Pancreas (tissue), 10 donors: Measurements from ENCODE around the gene GUK1. TPM values are rescaled to one million over a fixed set of nuclear protein-coding genes. Genes with fewer than 3 reads are reported as not detected.

Source experiments
- ATAC-seq, 4 donors: fragments of 200-7000 bp; cut with Tn5 transposase; one replicate each; pipeline versions ENCODE4 v1.8.0 to v1.9.1; 2020; ENCODE audit warnings: mild to moderate bottlenecking in 4 of 4, moderate library complexity in 4 of 4
- DNase-seq, 6 donors: peaks; one replicate each; pipeline ENCODE4 v3.0.0-alpha.2; 2020
- FAIRE-seq: peaks from 2 replicates; lab custom pipeline; 2012; peaks lifted over from hg19 to GRCh38; lab: Jason Lieb, UNC
- H3K27ac ChIP-seq, 4 donors: fragments of 200-600 bp; sonication (generic); 1 replicate in 3 of 4; 2 replicates in 1 of 4; pipeline versions ENCODE4 v1.5.0 to v1.8.0; 2020
- H3K27me3 ChIP-seq, 4 donors: fragments of 200-600 bp; one replicate each; pipeline ENCODE4 v1.8.0; 2021
- H3K36me3 ChIP-seq, 3 donors: fragments of 200-600 bp; sonication (generic) in 1 of 3; one replicate each; pipeline versions ENCODE4 v1.5.0 to v1.8.0; 2020 to 2021
- H3K4me1 ChIP-seq, 3 donors: fragments of 200-600 bp; one replicate each; pipeline ENCODE4 v1.8.0; 2021
- H3K4me3 ChIP-seq, 4 donors: fragments of 200-600 bp; sonication (generic) in 2 of 4; one replicate each; pipeline versions ENCODE4 v1.5.0 to v1.8.0; 2020 to 2021
- H3K9me3 ChIP-seq, 4 donors: fragments of 200-600 bp; one replicate each; pipeline ENCODE4 v1.8.0; 2021
- WGBS, 2 donors: extraction: QIAGEN DNeasy Blood & Tissue Kit; methylation state at CpG; one replicate each; pipeline ENCODE4 v1.1.7; 2013; 5-methylcytosine and 5-hydroxymethylcytosine counted together
- intact Hi-C, 3 donors: fragments of 100-400 bp; cut with DNase I; formaldehyde crosslinking; loops; one replicate each; pipeline versions ENCODE4 v1.11.1 to v1.14.2; 2022
- polyA plus RNA-seq, 2 donors: library from polyadenylated mRNA; stranded (reverse); fragments of 200-250 nt; gene quantifications; one replicate each; pipeline ENCODE4 v1.2.3, GENCODE V29; 2013
- total RNA-seq, 6 donors: library from RNA; stranded (reverse); fragmentation: NEBNext Ultra II Directional in 4 of 6; extraction: Animal tissue kit (Norgen Biotek cat#: 25700) in 4 of 6; gene quantifications; one replicate each; pipeline versions ENCODE4 v1.2.1 to v1.2.4, GENCODE V29; 2021 to 2023
- TF ChIP-seq, protein P1 (sequence below), 4 donors: fragments of 200-600 bp; sonication (generic) in 3 of 4; IDR thresholded peaks; one replicate each; pipeline versions ENCODE4 v1.5.0 to v1.8.0; 2021; ENCODE audit warnings: antibody characterized with exemption in 4 of 4
- donor health status: healthy with polysubstance abuse.
- donor health status: DM: no; HTN: no; CAD: no; lungs with moderate emphysema.
- donor health status: DM: no; HTN: no; CAD: no.
- donor health status: control.
- donor health status: control.
- donor health status: Bipolar disorder and iron deficiency.
- donor health status: DM: yes; HTN: yes; CAD: no.
- donor health status: DM: no; HTN: no; CAD: no.
- donor health status: DM: no; HTN: no; CAD: no.
- donor health status: DM: yes; HTN: yes; CAD: no.

GUK1 gene
- total and polyA plus RNA-seq, 8 donors: 71.5 to 317 (median 101) TPM

DNA sequence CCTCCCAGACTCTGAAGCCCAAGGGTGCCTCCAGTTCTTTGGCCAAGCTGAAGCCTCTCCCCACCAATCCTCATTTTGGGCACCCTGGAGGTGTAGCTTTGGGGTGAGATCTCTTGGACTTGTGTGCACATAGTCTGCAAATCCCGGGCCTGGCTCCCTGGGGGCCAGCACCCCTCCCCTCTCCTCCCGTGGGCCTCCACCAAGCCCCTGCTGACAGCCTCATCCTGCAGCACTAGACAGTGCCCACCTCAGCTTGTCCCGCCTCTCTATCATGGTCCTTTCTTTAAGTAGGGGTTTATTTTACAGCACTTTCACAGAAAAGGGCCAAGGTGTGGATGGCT, 12.8 kb downstream of the GUK1 start:
- Histone ChIP-seq H3K27me3 (no peaks in the 10 kb centered on the region), H3K36me3 (peaks cover 0 to 14% (median 0%) of the 10 kb centered on the region in 3 donors), H3K4me1 (no peaks in the 10 kb centered on the region), H3K27ac (no peak overlapping the region), H3K4me3 (no peak overlapping the region), H3K9me3 (no peaks in the 10 kb centered on the region)
- TF ChIP-seq, protein P1, sequence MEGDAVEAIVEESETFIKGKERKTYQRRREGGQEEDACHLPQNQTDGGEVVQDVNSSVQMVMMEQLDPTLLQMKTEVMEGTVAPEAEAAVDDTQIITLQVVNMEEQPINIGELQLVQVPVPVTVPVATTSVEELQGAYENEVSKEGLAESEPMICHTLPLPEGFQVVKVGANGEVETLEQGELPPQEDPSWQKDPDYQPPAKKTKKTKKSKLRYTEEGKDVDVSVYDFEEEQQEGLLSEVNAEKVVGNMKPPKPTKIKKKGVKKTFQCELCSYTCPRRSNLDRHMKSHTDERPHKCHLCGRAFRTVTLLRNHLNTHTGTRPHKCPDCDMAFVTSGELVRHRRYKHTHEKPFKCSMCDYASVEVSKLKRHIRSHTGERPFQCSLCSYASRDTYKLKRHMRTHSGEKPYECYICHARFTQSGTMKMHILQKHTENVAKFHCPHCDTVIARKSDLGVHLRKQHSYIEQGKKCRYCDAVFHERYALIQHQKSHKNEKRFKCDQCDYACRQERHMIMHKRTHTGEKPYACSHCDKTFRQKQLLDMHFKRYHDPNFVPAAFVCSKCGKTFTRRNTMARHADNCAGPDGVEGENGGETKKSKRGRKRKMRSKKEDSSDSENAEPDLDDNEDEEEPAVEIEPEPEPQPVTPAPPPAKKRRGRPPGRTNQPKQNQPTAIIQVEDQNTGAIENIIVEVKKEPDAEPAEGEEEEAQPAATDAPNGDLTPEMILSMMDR (IDR thresholded peaks at IDR 0.05): no peak
- peak in 2 of 6 donors; percentile 26 to 35 for DNase-seq
- ATAC-seq: no peak
- intact Hi-C loops: no loop called here
- 73 to 88% methylated on average over 3 of the region's 3 CpGs for WGBS, 2 donors
- no peak for FAIRE-seq

DNA sequence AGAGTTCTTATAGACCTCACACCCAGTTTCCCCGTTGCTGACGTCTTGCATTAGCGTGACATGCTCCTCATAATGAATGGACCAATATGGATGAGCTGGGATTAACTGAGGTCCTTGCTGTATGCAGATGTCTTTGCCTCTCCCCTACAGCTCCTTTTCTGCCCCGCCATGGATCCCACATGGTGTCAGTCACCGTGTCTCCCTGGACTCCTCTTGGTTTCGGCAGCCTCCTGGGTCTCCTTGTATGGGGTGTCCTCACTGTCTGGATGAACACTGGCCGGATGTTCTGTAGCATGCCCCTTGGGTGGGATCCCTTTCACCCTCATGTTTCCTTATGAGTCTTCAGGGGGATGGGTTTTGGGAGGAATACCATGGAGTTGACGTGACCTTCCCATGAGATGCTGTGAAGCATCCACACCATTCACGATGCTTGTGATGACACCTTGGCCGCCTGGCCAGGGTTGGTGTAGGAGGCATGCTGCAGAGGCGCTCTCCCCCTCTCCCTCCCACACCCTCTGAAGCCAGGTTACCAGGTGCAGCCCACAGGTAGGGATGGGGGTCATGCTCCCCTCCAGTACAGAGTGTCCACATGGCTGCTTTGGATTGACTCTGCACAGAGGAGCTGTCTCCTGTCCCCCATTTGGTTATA, 14.1 kb downstream of the GUK1 start:
- Histone ChIP-seq H3K27me3 (no peaks in the 10 kb centered on the region), H3K9me3 (no peaks in the 10 kb centered on the region), H3K36me3 (peaks cover 0 to 1% (median 0%) of the 10 kb centered on the region in 3 donors), H3K27ac (no peak overlapping the region), H3K4me1 (no peaks in the 10 kb centered on the region), H3K4me3 (no peak overlapping the region)
- intact Hi-C loops: no loop called here
- TF ChIP-seq, protein P1 (IDR thresholded peaks at IDR 0.05): no peak
- WGBS, 2 donors: 82 to 84% methylated on average over 11 of the region's 11 CpGs
- no peak for FAIRE-seq
- DNase-seq: peak in 2 of 6 donors; percentile 34 to 42
- ATAC-seq: no peak

DNA sequence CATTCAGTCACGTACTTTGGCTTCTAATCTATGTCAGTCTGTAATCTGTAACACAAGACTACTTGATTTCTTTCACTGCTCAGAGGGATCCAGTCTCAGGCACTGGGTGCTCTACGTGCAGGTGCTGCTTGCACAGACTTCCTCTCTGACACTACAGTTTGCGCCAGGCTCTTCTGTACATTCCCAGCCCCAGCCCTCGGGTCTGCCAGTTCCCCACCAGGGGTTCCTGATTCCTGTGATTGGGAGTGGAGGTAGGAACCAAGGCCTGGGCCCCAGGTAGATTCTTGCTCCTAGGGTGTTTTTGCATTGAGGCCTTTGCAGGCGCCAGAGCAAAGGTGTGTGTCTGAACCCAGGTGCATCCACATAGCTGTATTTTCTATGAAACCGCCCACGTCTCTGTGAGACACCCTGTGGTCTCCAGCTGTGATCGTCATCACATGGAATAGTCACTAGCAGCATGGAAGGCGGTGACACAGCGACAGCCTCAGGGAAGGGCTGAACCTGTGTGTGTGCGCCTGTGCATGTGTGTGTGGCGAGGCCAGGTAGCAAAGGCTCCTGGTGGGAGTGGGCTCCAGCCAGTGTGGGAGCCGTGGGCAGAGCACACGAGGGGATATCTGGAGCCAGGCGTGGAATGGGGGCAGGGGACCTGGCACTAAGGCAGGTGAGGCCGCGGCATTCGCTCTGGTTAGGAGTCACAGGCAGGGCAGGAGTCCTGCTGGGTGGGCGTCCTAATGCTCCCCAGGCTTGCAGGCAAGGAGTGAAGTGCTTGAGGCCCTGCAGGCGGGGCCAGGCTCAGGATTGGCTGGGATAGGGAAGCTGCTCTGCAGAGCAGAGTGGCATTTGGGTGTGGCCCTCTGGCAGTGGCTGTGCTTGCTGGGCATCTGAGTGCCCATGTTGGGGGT, 14.8 kb downstream of the GUK1 start:
- DNase-seq (peak in 2 of 6 donors; percentile 32 to 52), ATAC-seq (no peak), FAIRE-seq (no peak)
- TF ChIP-seq, protein P1 (IDR thresholded peaks at IDR 0.05): no peak
- no peak overlapping the region for H3K27ac ChIP-seq
- 78 to 82% methylated on average over 20 of the region's 20 CpGs for WGBS, 2 donors
- H3K4me1 ChIP-seq: no peaks in the 10 kb centered on the region
- no peaks in the 10 kb centered on the region for H3K27me3 ChIP-seq
- no peaks in the 10 kb centered on the region for H3K36me3 ChIP-seq
- no peaks in the 10 kb centered on the region for H3K9me3 ChIP-seq
- H3K4me3 ChIP-seq: no peak overlapping the region
- intact Hi-C loops: no loop called here

DNA sequence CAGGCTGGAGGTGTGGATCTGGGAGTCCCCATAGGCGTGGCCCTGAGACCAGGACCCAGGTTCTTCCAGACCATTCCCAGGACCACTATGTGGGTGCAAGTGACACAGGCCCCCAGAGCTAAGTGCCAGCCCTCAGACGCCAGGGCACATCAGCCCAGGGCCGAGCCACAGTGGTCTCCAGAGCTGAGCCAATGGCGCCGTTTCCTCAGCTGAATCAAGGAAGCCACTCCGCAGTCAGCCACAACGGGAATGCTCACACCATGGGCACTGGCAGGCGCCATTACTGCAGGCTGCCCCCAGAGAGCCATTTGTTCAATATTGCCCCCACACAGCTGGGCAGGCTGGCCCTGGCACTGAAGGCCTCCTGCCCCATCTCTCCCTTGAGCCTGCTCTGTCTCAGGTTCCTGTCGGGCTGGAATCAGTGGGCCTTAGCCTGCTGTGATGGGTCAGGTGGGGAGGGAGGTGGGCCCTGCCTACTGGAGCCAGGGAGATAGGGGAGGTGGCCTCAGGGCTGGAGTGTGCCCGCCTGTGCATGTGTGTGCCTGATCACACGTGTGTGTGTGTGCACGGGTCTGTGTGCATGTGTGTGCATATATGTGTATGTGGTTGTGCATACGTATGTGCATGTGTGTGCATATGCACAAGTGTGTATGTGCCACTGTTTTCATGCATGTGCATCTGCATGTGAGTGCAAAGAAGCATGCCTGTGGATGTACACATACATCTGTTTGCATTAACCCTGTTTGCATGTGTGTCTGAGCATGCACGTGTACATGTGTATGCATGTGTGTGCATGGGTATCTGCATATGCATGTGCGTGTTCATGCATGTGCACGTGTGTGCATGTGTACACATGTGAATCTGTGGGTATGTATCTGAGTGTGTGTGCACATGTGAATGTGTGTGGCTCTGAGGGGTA, 15.8 kb downstream of the GUK1 start:
- no peak for FAIRE-seq
- Histone ChIP-seq H3K9me3 (no peaks in the 10 kb centered on the region), H3K4me1 (no peaks in the 10 kb centered on the region), H3K36me3 (no peaks in the 10 kb centered on the region), H3K27me3 (no peaks in the 10 kb centered on the region), H3K4me3 (no peak overlapping the region), H3K27ac (no peak overlapping the region)
- 71 to 80% methylated on average over 15 to 16 of the region's 16 CpGs for WGBS, 2 donors
- ATAC-seq: no peak
- TF ChIP-seq, protein P1 (IDR thresholded peaks at IDR 0.05): no peak
- DNase-seq: peak in 2 of 6 donors; percentile 36 to 39
- intact Hi-C loops: no loop called here
